Cardiac muscle cell (in vitro differentiated cells and primary cell): ENCODE data around the gene PMEL. TPM values are rescaled to one million over a fixed set of nuclear protein-coding genes. Genes with fewer than 3 reads are reported as not detected.

Source experiments
- DNase-seq, 2 donors: peaks; one replicate each; pipeline versions ENCODE4 v3.0.0 to v3.0.0-alpha.2; 2010 to 2017; ENCODE audit warnings: low read depth in 1 of 2, low spot score in 1 of 2
- H3K27ac ChIP-seq: fragments of 200-600 bp; sonication (generic); 2 replicates; pipeline ENCODE4 v1.5.1; 2016
- H3K27me3 ChIP-seq: fragments of 200-600 bp; sonication (generic); 2 replicates; pipeline ENCODE4 v1.6.0; 2016; ENCODE audit warnings: control low read depth
- H3K36me3 ChIP-seq: fragments of 200-600 bp; sonication (generic); 2 replicates; pipeline ENCODE4 v1.5.1; 2016; ENCODE audit warnings: control low read depth
- H3K4me1 ChIP-seq: fragments of 200-600 bp; sonication (generic); 2 replicates; pipeline ENCODE4 v1.8.1; 2017; ENCODE audit warnings: low read depth, mild to moderate bottlenecking, mixed run types
- H3K4me3 ChIP-seq: fragments of 200-600 bp; sonication (generic); 2 replicates; pipeline ENCODE4 v1.5.1; 2016; ENCODE audit warnings: mild to moderate bottlenecking
- H3K9me3 ChIP-seq: fragments of 200-600 bp; sonication (generic); 2 replicates; pipeline ENCODE4 v1.5.1; 2017; ENCODE audit warnings: low read depth, mild to moderate bottlenecking, control low read depth
- CTCF ChIP-seq: IDR thresholded peaks from 2 replicates; pipeline ENCODE4 v1.5.1; 2012; ENCODE audit warnings: low read depth, mild to moderate bottlenecking, low read length
- polyA plus RNA-seq: library from polyadenylated mRNA; unstranded; fragments of >200 nt; fragmentation: Nextera tagmentation; extraction: Ambion mirVana; gene quantifications from 2 replicates; pipeline ENCODE4 v1.2.1, GENCODE V29; 2016
- total RNA-seq: library from RNA; depleted of rRNA; stranded (reverse); fragments of >200 nt; gene quantifications from 2 replicates; pipeline ENCODE4 v1.2.3, GENCODE V29; 2016

The PMEL gene
- total and polyA plus RNA-seq, 2 experiments from 2014 or later = 11.3 to 15.5 TPM

- H3K27me3 ChIP-seq = no peaks in the 10 kb centered on the region
- no peak for TF ChIP-seq CTCF
- no peak for DNase-seq
- H3K36me3 ChIP-seq = no peaks in the 10 kb centered on the region
- H3K4me3 ChIP-seq = no peak overlapping the region
- H3K9me3 ChIP-seq = no peaks in the 10 kb centered on the region
- H3K4me1 ChIP-seq = no peaks in the 10 kb centered on the region
- H3K27ac ChIP-seq = no peak overlapping the region
Measured at GRCh38 chr12:55942577-55943136, 23.2 kb downstream of the PMEL start.

- no peak overlapping the region for H3K4me3 ChIP-seq
- DNase-seq = no peak
- H3K27me3 ChIP-seq = peaks cover under 1% of the 10 kb centered on the region
- no peak overlapping the region for H3K27ac ChIP-seq
- no peak for TF ChIP-seq CTCF
- H3K4me1 ChIP-seq = no peaks in the 10 kb centered on the region
- no peaks in the 10 kb centered on the region for H3K36me3 ChIP-seq
- H3K9me3 ChIP-seq = no peaks in the 10 kb centered on the region
Measured at GRCh38 chr12:55942055-55942454, 23.8 kb downstream of the PMEL start.

- peak; percentile 93 for TF ChIP-seq CTCF
- H3K4me3 ChIP-seq = no peak overlapping the region
- no peaks in the 10 kb centered on the region for H3K36me3 ChIP-seq
- DNase-seq = peak; percentile 88 to 90
- no peaks in the 10 kb centered on the region for H3K4me1 ChIP-seq
- H3K27me3 ChIP-seq = peaks cover 3% of the 10 kb centered on the region
- no peak overlapping the region for H3K27ac ChIP-seq
- H3K9me3 ChIP-seq = no peaks in the 10 kb centered on the region
Measured at GRCh38 chr12:55940065-55940732, 25.6 kb downstream of the PMEL start.

GRCh38 chr12:55938826-55939501, 26.9 kb downstream of the PMEL start:
- H3K27ac ChIP-seq = no peak overlapping the region
- H3K27me3 ChIP-seq = peaks cover 13% of the 10 kb centered on the region
- DNase-seq = no peak
- TF ChIP-seq CTCF = no peak
- H3K4me1 ChIP-seq = no peaks in the 10 kb centered on the region
- no peaks in the 10 kb centered on the region for H3K9me3 ChIP-seq
- no peak overlapping the region for H3K4me3 ChIP-seq
- H3K36me3 ChIP-seq = no peaks in the 10 kb centered on the region

GRCh38 chr12:55937981-55938380, 27.9 kb downstream of the PMEL start:
- DNase-seq = no peak
- H3K4me1 ChIP-seq = no peaks in the 10 kb centered on the region
- peaks cover 23% of the 10 kb centered on the region for H3K27me3 ChIP-seq
- no peak overlapping the region for H3K27ac ChIP-seq
- TF ChIP-seq CTCF = no peak
- H3K36me3 ChIP-seq = no peaks in the 10 kb centered on the region
- no peaks in the 10 kb centered on the region for H3K9me3 ChIP-seq
- no peak overlapping the region for H3K4me3 ChIP-seq
